ENCODE results near the gene GRIN3B. TPM values are rescaled to one million over a fixed set of nuclear protein-coding genes. Genes with fewer than 3 reads are reported as not detected.

GRIN3B gene
- total RNA-seq, 2 donors from 2014 or later: 2.0 TPM

DNA sequence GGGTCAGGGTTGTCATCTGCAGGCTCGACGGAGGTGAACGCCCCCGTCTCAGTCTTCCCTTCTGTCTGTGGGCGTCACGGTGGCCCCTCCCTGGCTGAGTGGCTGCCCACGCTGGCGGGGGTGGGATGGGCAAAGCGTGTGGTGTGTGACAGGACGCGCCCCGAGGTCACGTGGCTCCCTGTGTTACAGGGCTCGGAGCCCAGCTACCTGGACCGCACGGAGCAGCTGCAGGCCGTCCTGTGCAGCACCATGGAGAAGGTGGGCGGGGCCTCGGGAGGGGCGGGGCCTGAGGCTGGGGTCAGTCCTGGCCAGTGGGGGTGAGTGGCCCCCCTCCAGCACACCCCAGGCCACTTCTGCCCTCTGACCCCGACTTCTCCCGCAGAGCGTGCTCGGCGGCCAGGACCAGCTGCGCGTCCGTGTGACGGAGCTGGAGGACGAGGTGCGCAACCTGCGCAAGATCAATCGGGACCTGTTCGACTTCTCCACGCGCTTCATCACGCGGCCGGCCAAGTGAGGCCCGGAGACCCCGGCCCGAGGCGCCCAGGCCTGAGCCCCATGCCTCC, 6.3 kb upstream of the GRIN3B start:
- TF ChIP-seq, protein P1, sequence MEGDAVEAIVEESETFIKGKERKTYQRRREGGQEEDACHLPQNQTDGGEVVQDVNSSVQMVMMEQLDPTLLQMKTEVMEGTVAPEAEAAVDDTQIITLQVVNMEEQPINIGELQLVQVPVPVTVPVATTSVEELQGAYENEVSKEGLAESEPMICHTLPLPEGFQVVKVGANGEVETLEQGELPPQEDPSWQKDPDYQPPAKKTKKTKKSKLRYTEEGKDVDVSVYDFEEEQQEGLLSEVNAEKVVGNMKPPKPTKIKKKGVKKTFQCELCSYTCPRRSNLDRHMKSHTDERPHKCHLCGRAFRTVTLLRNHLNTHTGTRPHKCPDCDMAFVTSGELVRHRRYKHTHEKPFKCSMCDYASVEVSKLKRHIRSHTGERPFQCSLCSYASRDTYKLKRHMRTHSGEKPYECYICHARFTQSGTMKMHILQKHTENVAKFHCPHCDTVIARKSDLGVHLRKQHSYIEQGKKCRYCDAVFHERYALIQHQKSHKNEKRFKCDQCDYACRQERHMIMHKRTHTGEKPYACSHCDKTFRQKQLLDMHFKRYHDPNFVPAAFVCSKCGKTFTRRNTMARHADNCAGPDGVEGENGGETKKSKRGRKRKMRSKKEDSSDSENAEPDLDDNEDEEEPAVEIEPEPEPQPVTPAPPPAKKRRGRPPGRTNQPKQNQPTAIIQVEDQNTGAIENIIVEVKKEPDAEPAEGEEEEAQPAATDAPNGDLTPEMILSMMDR (conservative IDR thresholded peaks at IDR 0.05): no peak
- DNase-seq: peak; percentile 71
- H3K9me3 Mint-ChIP-seq: no peaks in the 10 kb centered on the region
- Histone ChIP-seq H3K36me3 (ENCODE audit: control insufficient read depth, insufficient read depth, low read length) (peaks cover 22% of the 10 kb centered on the region), H3K27ac (ENCODE audit: low read depth, low read length) (no peak overlapping the region), H3K9ac (ENCODE audit: extremely low read depth, low read length, poor library complexity, severe bottlenecking) (no peak overlapping the region), H3K4me1 (ENCODE audit: control insufficient read depth, insufficient read depth, low read length) (no peaks in the 10 kb centered on the region), H3K9me3 (ENCODE audit: control insufficient read depth, low read length) (no peaks in the 10 kb centered on the region), H3K27me3 (ENCODE audit: control insufficient read depth, insufficient read depth, low read length, poor library complexity, severe bottlenecking) (peaks cover 27% of the 10 kb centered on the region), H3K4me3 (ENCODE audit: low read length) (no peak overlapping the region)
- H3K36me3 Mint-ChIP-seq (ENCODE audit: low read depth): peaks cover 12% of the 10 kb centered on the region
- H3K4me3 Mint-ChIP-seq: no peak overlapping the region
- WGBS, 2 experiments (ENCODE audit: insufficient coverage in 1 of 2, insufficient read length in 1 of 2): 94 to 98% methylated on average over 29 to 43 of the region's 43 CpGs
- H3K27ac Mint-ChIP-seq: no peak overlapping the region
- peaks cover 4% of the 10 kb centered on the region for H3K4me1 Mint-ChIP-seq
- H3K27me3 Mint-ChIP-seq (ENCODE audit: insufficient read depth): peaks cover 28% of the 10 kb centered on the region

DNA sequence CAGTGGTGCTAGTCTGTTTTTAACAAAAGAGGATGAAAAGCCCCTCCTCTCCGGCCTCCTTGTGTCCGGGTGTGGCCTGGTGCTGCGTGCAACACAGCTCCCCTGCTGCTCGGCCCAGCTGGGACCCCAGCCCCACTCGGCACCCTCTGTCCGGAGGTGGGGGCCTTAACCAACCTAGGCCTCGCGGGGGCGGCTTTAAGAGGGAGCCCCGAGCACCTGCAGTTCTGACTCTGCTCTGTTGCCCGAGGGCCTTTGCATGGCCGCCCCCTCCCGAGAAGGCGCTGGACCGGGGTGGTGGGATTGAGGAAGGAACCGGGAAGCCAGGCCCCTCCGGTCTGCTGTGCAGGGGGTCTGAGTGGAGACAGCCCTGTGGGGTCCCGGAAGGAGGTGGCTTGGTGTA, 5.7 kb upstream of the GRIN3B start:
- Mint-ChIP-seq H3K9me3 (no peaks in the 10 kb centered on the region), H3K27me3 (ENCODE audit: insufficient read depth) (peaks cover 34% of the 10 kb centered on the region), H3K4me3 (no peak overlapping the region), H3K4me1 (peaks cover 4% of the 10 kb centered on the region), H3K36me3 (ENCODE audit: low read depth) (peaks cover 12% of the 10 kb centered on the region), H3K27ac (no peak overlapping the region)
- H3K27me3 ChIP-seq (ENCODE audit: control insufficient read depth, insufficient read depth, low read length, poor library complexity, severe bottlenecking): peaks cover 33% of the 10 kb centered on the region
- no peak overlapping the region for H3K9ac ChIP-seq (ENCODE audit: extremely low read depth, low read length, poor library complexity, severe bottlenecking)
- no peak overlapping the region for H3K4me3 ChIP-seq (ENCODE audit: low read length)
- H3K9me3 ChIP-seq (ENCODE audit: control insufficient read depth, low read length): no peaks in the 10 kb centered on the region
- no peaks in the 10 kb centered on the region for H3K4me1 ChIP-seq (ENCODE audit: control insufficient read depth, insufficient read depth, low read length)
- no peak overlapping the region for H3K27ac ChIP-seq (ENCODE audit: low read depth, low read length)
- no peak for DNase-seq
- H3K36me3 ChIP-seq (ENCODE audit: control insufficient read depth, insufficient read depth, low read length): peaks cover 22% of the 10 kb centered on the region
- TF ChIP-seq, protein P1 (conservative IDR thresholded peaks at IDR 0.05): no peak
- 96 to 97% methylated on average over 12 to 18 of the region's 18 CpGs for WGBS, 2 experiments (ENCODE audit: insufficient coverage in 1 of 2, insufficient read length in 1 of 2)

DNA sequence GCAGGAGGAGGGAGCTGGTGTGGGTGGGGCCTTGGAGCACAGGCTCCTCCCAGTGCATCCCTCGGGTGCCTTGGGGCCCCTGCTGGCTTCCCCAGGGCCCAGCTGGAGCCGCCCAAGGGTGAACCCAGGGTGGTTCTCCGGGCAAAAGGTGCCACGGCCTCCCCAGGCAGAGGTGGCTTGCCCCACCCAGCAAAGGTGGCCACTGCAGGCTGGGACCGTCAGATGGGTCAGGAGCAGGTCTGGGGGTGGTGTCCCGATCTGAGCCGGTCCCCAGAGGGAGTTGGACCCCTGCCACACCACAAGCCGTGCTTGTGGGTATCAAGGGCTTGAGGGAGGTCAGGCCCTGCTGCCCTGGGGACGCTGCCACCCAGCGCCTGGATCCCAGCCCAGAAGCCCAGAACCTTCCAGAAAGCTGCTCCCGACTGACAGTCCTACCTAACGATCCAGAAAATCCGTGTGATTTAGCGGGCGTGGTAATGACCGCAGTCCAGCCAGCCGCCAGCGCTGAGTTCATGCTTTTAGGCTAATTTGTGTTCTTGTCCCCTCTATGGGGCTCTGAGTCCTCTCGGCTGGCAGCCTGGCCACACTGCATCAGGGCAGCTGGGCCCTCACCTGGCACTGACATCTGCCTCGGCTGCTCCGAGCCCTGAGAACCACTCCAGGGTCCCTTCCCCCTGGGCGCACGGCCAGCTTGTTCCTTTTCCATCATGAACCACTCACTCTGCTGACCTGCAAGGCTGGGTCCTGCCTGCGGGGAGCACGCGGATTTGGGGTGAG, 5.0 kb upstream of the GRIN3B start:
- no peak overlapping the region for H3K4me3 ChIP-seq (ENCODE audit: low read length)
- no peak overlapping the region for H3K27ac Mint-ChIP-seq
- H3K4me1 ChIP-seq (ENCODE audit: control insufficient read depth, insufficient read depth, low read length): no peaks in the 10 kb centered on the region
- no peak for DNase-seq
- H3K36me3 ChIP-seq (ENCODE audit: control insufficient read depth, insufficient read depth, low read length): peaks cover 20% of the 10 kb centered on the region
- H3K9me3 ChIP-seq (ENCODE audit: control insufficient read depth, low read length): no peaks in the 10 kb centered on the region
- peaks cover 4% of the 10 kb centered on the region for H3K4me1 Mint-ChIP-seq
- H3K27me3 ChIP-seq (ENCODE audit: control insufficient read depth, insufficient read depth, low read length, poor library complexity, severe bottlenecking): peaks cover 36% of the 10 kb centered on the region
- peaks cover 12% of the 10 kb centered on the region for H3K36me3 Mint-ChIP-seq (ENCODE audit: low read depth)
- 94 to 97% methylated on average over 15 to 26 of the region's 26 CpGs for WGBS, 2 experiments (ENCODE audit: insufficient coverage in 1 of 2, insufficient read length in 1 of 2)
- H3K9me3 Mint-ChIP-seq: no peaks in the 10 kb centered on the region
- no peak overlapping the region for H3K4me3 Mint-ChIP-seq
- no peak overlapping the region for H3K9ac ChIP-seq (ENCODE audit: extremely low read depth, low read length, poor library complexity, severe bottlenecking)
- peaks cover 38% of the 10 kb centered on the region for H3K27me3 Mint-ChIP-seq (ENCODE audit: insufficient read depth)
- TF ChIP-seq, protein P1 (conservative IDR thresholded peaks at IDR 0.05): no peak
- H3K27ac ChIP-seq (ENCODE audit: low read depth, low read length): no peak overlapping the region

Data from endodermal cell (in vitro differentiated cells).